ENCODE data around the gene CTNNA3.

The CTNNA3 gene

DNA sequence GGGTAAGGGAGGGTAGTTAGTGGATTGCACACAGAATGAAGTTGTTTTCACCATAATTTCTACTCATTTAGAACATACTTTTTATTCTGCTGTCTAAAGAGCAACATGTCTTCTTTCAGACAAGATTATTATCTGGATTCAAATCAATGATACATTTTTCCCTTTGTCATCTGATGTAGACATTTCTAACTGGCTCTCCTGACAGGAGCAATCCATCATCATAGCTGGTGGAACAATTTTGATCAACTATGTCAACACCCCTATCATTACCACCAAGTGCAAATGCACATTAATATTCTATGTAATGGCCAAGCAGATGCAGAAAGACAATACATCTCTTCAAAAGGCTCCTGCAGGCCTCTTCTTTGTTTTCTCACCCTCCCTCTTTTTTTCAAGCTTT lies 1443.0 kb downstream of the CTNNA3 start:
- ChIA-PET CTCF (no interaction called here), POLR2A (no interaction called here)
- Histone ChIP-seq H3K27ac (ENCODE audit: insufficient read depth in 1 of 2, low read depth in 1 of 2, low read length in 2 of 2, poor library complexity in 1 of 2, severe bottlenecking in 2 of 2) (no peak overlapping the region), H3K9me3 (ENCODE audit: control extremely low read depth in 1 of 5, control insufficient read depth in 4 of 5, insufficient read depth in 2 of 5, low read depth in 1 of 5, low read length in 4 of 5) (peaks cover 0 to 2% (median 0%) of the 10 kb centered on the region in 5 experiments), H3K4me1 (ENCODE audit: control extremely low read depth in 1 of 4, control insufficient read depth in 4 of 4, insufficient read depth in 4 of 4, low read length in 3 of 4) (no peaks in the 10 kb centered on the region), H3K36me3 (ENCODE audit: control insufficient read depth in 4 of 4, insufficient read depth in 4 of 4, low read length in 3 of 4) (no peaks in the 10 kb centered on the region), H3K27me3 (replicated peaks in 2 of 5; ENCODE audit: control insufficient read depth in 4 of 5, insufficient read depth in 5 of 5, low read length in 4 of 5) (no peaks in the 10 kb centered on the region), H3K4me3 (ENCODE audit: control insufficient read depth in 1 of 7, extremely low read depth in 1 of 7, insufficient read depth in 4 of 7, low read depth in 2 of 7, low read length in 6 of 7) (no peak overlapping the region)
- no peak for DNase-seq

DNA sequence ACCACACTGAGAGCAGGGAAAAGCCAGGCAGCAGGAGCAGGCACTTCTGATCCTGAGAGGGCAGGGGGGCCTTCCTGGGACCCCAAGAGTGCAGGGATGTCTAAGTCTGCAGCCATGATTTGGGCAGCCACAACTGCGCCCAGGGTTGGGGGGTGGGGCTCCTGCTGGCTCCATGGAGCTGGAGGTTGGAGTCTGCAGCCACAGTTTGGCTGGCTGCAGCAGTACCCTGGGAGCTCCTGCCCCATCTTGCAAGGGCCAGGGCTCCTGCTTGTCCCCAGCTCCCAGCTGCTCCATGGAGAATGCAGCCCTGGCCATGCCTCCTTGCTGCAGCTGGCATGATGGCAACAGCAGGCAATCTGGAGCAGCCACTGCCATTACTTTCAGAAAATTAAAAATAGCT lies 1449.8 kb downstream of the CTNNA3 start:
- Histone ChIP-seq H3K27me3 (replicated peaks in 2 of 5; ENCODE audit: control insufficient read depth in 4 of 5, insufficient read depth in 5 of 5, low read length in 4 of 5) (no peaks in the 10 kb centered on the region), H3K4me1 (ENCODE audit: control extremely low read depth in 1 of 4, control insufficient read depth in 4 of 4, insufficient read depth in 4 of 4, low read length in 3 of 4) (no peaks in the 10 kb centered on the region), H3K36me3 (ENCODE audit: control insufficient read depth in 4 of 4, insufficient read depth in 4 of 4, low read length in 3 of 4) (no peaks in the 10 kb centered on the region), H3K27ac (ENCODE audit: insufficient read depth in 1 of 2, low read depth in 1 of 2, low read length in 2 of 2, poor library complexity in 1 of 2, severe bottlenecking in 2 of 2) (no peak overlapping the region), H3K4me3 (ENCODE audit: control insufficient read depth in 1 of 7, extremely low read depth in 1 of 7, insufficient read depth in 4 of 7, low read depth in 2 of 7, low read length in 6 of 7) (no peak overlapping the region), H3K9me3 (ENCODE audit: control extremely low read depth in 1 of 5, control insufficient read depth in 4 of 5, insufficient read depth in 2 of 5, low read depth in 1 of 5, low read length in 4 of 5) (peaks cover 0 to 2% (median 0%) of the 10 kb centered on the region in 5 experiments)
- ChIA-PET POLR2A (no interaction called here), CTCF (no interaction called here)
- 100% methylated on average over 1 of the region's 1 CpG for WGBS (ENCODE audit: insufficient coverage)
- no peak for DNase-seq

DNA sequence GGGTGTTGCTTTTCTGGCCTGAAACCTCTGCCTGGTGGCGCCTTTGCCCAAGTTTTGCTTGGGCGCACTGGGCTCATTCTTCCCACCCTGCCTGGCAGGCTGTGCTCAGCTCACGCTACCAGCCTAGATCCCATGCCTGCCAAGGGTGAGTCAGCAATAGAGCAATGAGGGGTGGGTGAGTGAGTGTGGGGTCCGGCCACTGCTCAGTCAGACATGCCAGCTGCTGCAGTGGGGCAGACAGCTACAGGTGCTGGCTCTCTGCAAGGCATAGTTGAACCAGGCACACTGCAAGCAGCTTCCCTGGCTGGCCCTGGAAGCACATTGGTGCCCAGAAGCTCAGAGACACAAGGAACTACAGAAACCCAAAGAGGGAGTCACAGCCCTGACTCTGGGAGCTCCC lies 1451.0 kb downstream of the CTNNA3 start:
- Histone ChIP-seq H3K27me3 (replicated peaks in 2 of 5; ENCODE audit: control insufficient read depth in 4 of 5, insufficient read depth in 5 of 5, low read length in 4 of 5) (no peaks in the 10 kb centered on the region), H3K4me3 (ENCODE audit: control insufficient read depth in 1 of 7, extremely low read depth in 1 of 7, insufficient read depth in 4 of 7, low read depth in 2 of 7, low read length in 6 of 7) (no peak overlapping the region), H3K36me3 (ENCODE audit: control insufficient read depth in 4 of 4, insufficient read depth in 4 of 4, low read length in 3 of 4) (no peaks in the 10 kb centered on the region), H3K4me1 (ENCODE audit: control extremely low read depth in 1 of 4, control insufficient read depth in 4 of 4, insufficient read depth in 4 of 4, low read length in 3 of 4) (no peaks in the 10 kb centered on the region), H3K9me3 (ENCODE audit: control extremely low read depth in 1 of 5, control insufficient read depth in 4 of 5, insufficient read depth in 2 of 5, low read depth in 1 of 5, low read length in 4 of 5) (peaks cover 0 to 2% (median 0%) of the 10 kb centered on the region in 5 experiments), H3K27ac (ENCODE audit: insufficient read depth in 1 of 2, low read depth in 1 of 2, low read length in 2 of 2, poor library complexity in 1 of 2, severe bottlenecking in 2 of 2) (no peak overlapping the region)
- 94% methylated on average over 4 of the region's 4 CpGs for WGBS (ENCODE audit: insufficient coverage)
- CTCF ChIA-PET = no interaction called here
- POLR2A ChIA-PET = no interaction called here
- DNase-seq = no peak

DNA sequence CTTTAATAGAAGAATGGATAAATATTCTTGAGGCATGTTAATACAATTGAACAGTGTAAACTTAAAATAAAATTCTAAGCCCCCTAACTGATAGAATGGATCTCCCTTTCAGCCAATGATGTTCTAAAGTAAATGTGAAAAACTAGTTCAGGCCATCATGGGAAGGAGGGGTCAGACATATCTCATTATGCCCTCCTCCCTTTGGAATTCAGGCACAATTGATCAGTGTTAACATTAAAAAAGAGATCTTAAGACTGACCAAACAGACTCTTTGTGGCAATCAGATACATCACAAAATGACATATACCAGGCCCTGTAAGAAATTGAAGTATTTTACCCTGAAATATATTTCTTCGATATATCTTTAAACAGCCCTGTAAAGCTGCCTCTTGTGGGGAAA lies 1453.1 kb downstream of the CTNNA3 start:
- Histone ChIP-seq H3K4me1 (ENCODE audit: control extremely low read depth in 1 of 4, control insufficient read depth in 4 of 4, insufficient read depth in 4 of 4, low read length in 3 of 4) (no peaks in the 10 kb centered on the region), H3K4me3 (ENCODE audit: control insufficient read depth in 1 of 7, extremely low read depth in 1 of 7, insufficient read depth in 4 of 7, low read depth in 2 of 7, low read length in 6 of 7) (no peak overlapping the region), H3K36me3 (ENCODE audit: control insufficient read depth in 4 of 4, insufficient read depth in 4 of 4, low read length in 3 of 4) (no peaks in the 10 kb centered on the region), H3K27me3 (replicated peaks in 2 of 5; ENCODE audit: control insufficient read depth in 4 of 5, insufficient read depth in 5 of 5, low read length in 4 of 5) (no peaks in the 10 kb centered on the region), H3K9me3 (ENCODE audit: control extremely low read depth in 1 of 5, control insufficient read depth in 4 of 5, insufficient read depth in 2 of 5, low read depth in 1 of 5, low read length in 4 of 5) (no peaks in the 10 kb centered on the region), H3K27ac (ENCODE audit: insufficient read depth in 1 of 2, low read depth in 1 of 2, low read length in 2 of 2, poor library complexity in 1 of 2, severe bottlenecking in 2 of 2) (no peak overlapping the region)
- DNase-seq = no peak
- POLR2A ChIA-PET = no interaction called here
- 100% methylated on average over 1 of the region's 1 CpG for WGBS (ENCODE audit: insufficient coverage)
- CTCF ChIA-PET = no interaction called here

DNA sequence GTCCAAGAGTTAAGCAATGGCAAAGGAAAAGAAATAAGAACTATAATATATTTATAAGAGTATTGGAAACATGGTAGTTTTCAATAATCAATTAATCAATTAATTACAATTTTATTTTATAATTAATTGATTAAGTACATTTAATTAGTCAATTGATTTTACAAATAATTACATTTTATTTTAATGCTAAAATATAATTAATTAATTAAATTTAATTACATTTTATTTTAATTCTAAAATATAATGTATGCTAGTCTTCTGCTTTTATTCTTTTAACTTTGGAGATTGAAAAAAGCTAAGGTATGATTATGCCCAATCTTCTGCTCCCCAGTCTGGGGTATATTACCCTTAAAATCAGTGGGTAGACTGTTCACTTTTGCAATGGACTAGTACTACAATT lies 1456.9 kb downstream of the CTNNA3 start:
- CTCF ChIA-PET = no interaction called here
- no peaks in the 10 kb centered on the region for H3K27me3 ChIP-seq (replicated peaks in 2 of 5; ENCODE audit: control insufficient read depth in 4 of 5, insufficient read depth in 5 of 5, low read length in 4 of 5)
- no peaks in the 10 kb centered on the region for H3K36me3 ChIP-seq (ENCODE audit: control insufficient read depth in 4 of 4, insufficient read depth in 4 of 4, low read length in 3 of 4)
- no peak for DNase-seq
- no peaks in the 10 kb centered on the region for H3K4me1 ChIP-seq (ENCODE audit: control extremely low read depth in 1 of 4, control insufficient read depth in 4 of 4, insufficient read depth in 4 of 4, low read length in 3 of 4)
- H3K4me3 ChIP-seq (ENCODE audit: control insufficient read depth in 1 of 7, extremely low read depth in 1 of 7, insufficient read depth in 4 of 7, low read depth in 2 of 7, low read length in 6 of 7) = no peak overlapping the region
- POLR2A ChIA-PET = no interaction called here
- H3K9me3 ChIP-seq (ENCODE audit: control extremely low read depth in 1 of 5, control insufficient read depth in 4 of 5, insufficient read depth in 2 of 5, low read depth in 1 of 5, low read length in 4 of 5) = no peaks in the 10 kb centered on the region
- no peak overlapping the region for H3K27ac ChIP-seq (ENCODE audit: insufficient read depth in 1 of 2, low read depth in 1 of 2, low read length in 2 of 2, poor library complexity in 1 of 2, severe bottlenecking in 2 of 2)

DNA sequence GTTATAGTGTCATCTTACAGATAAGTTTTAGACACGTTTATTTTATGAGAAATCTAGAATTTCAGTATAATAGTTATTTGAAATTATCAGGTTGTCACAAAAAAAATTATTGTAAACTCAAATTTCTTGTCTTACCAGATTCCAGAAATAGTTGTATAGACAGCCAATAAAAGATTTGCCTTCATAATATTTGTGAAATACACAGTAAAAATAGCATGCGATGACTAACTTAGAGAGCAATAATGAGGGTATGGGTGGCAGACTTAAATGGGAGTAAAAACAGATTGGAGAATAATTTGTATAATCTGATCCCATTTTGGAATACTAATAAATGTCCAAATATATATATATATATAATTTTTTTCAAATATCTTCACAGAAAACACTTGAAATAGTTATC lies 1457.7 kb downstream of the CTNNA3 start:
- no peaks in the 10 kb centered on the region for H3K36me3 ChIP-seq (ENCODE audit: control insufficient read depth in 4 of 4, insufficient read depth in 4 of 4, low read length in 3 of 4)
- ChIA-PET POLR2A (no interaction called here), CTCF (no interaction called here)
- no peaks in the 10 kb centered on the region for H3K9me3 ChIP-seq (ENCODE audit: control extremely low read depth in 1 of 5, control insufficient read depth in 4 of 5, insufficient read depth in 2 of 5, low read depth in 1 of 5, low read length in 4 of 5)
- no peaks in the 10 kb centered on the region for H3K4me1 ChIP-seq (ENCODE audit: control extremely low read depth in 1 of 4, control insufficient read depth in 4 of 4, insufficient read depth in 4 of 4, low read length in 3 of 4)
- DNase-seq = no peak
- no peak overlapping the region for H3K27ac ChIP-seq (ENCODE audit: insufficient read depth in 1 of 2, low read depth in 1 of 2, low read length in 2 of 2, poor library complexity in 1 of 2, severe bottlenecking in 2 of 2)
- WGBS (ENCODE audit: insufficient coverage) = no CpG with 5 or more reads among the region's 2 CpGs
- no peaks in the 10 kb centered on the region for H3K27me3 ChIP-seq (replicated peaks in 2 of 5; ENCODE audit: control insufficient read depth in 4 of 5, insufficient read depth in 5 of 5, low read length in 4 of 5)
- no peak overlapping the region for H3K4me3 ChIP-seq (ENCODE audit: control insufficient read depth in 1 of 7, extremely low read depth in 1 of 7, insufficient read depth in 4 of 7, low read depth in 2 of 7, low read length in 6 of 7)

DNA sequence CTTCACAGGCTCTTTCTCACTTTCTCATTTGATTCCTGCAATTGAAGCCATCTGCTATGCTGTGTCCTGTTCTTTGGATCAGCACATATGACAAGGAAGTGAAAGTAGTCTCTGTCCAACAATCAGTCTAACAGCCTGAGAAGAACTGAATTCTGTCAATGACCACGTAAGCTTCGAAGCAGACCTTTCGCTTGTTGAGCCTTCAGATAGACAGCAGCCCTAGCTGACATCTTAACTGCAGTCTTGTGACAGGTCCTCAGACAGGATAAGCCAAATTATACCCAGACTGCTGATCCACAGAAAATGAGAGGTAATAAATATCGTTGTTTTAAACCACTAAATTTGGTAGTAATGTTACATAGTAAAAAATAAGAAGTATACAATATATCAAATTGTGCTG lies 1461.1 kb downstream of the CTNNA3 start:
- DNase-seq = no peak
- no peak overlapping the region for H3K27ac ChIP-seq (ENCODE audit: insufficient read depth in 1 of 2, low read depth in 1 of 2, low read length in 2 of 2, poor library complexity in 1 of 2, severe bottlenecking in 2 of 2)
- H3K4me1 ChIP-seq (ENCODE audit: control extremely low read depth in 1 of 4, control insufficient read depth in 4 of 4, insufficient read depth in 4 of 4, low read length in 3 of 4) = no peaks in the 10 kb centered on the region
- CTCF ChIA-PET = no interaction called here
- no peaks in the 10 kb centered on the region for H3K27me3 ChIP-seq (replicated peaks in 2 of 5; ENCODE audit: control insufficient read depth in 4 of 5, insufficient read depth in 5 of 5, low read length in 4 of 5)
- WGBS (ENCODE audit: insufficient coverage) = 100% methylated on average over 3 of the region's 4 CpGs
- H3K4me3 ChIP-seq (ENCODE audit: control insufficient read depth in 1 of 7, extremely low read depth in 1 of 7, insufficient read depth in 4 of 7, low read depth in 2 of 7, low read length in 6 of 7) = no peak overlapping the region
- peaks cover 0 to 7% (median 0%) of the 10 kb centered on the region in 5 experiments for H3K9me3 ChIP-seq (ENCODE audit: control extremely low read depth in 1 of 5, control insufficient read depth in 4 of 5, insufficient read depth in 2 of 5, low read depth in 1 of 5, low read length in 4 of 5)
- POLR2A ChIA-PET = no interaction called here
- H3K36me3 ChIP-seq (ENCODE audit: control insufficient read depth in 4 of 4, insufficient read depth in 4 of 4, low read length in 3 of 4) = no peaks in the 10 kb centered on the region

DNA sequence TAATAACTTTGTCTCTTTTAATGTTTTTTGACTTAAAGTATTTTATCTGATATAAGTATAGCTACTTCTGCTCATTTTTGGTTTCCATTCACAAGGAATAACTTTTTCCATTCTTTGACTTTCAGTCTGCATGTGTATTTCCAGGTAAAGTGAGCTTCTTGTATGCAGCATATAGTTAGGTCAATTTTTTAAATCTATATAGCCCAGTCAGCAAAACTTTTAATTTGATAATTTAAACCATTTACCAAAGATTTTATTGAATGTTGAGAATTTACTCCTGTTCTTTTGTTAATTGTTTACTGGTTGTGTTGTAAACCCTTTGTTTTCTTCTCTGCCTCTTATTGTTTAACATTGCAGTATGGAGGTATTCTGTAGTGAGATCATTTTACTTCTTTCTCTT lies 1467.1 kb downstream of the CTNNA3 start:
- no peak for DNase-seq

More for the DNA sequence above, 1467.1 kb downstream of the CTNNA3 start:
- POLR2A ChIA-PET = no interaction called here
- no peaks in the 10 kb centered on the region for H3K4me1 ChIP-seq (ENCODE audit: control extremely low read depth in 1 of 4, control insufficient read depth in 4 of 4, insufficient read depth in 4 of 4, low read length in 3 of 4)
- CTCF ChIA-PET = no interaction called here
- H3K36me3 ChIP-seq (ENCODE audit: control insufficient read depth in 4 of 4, insufficient read depth in 4 of 4, low read length in 3 of 4) = no peaks in the 10 kb centered on the region
- H3K4me3 ChIP-seq (ENCODE audit: control insufficient read depth in 1 of 7, extremely low read depth in 1 of 7, insufficient read depth in 4 of 7, low read depth in 2 of 7, low read length in 6 of 7) = no peak overlapping the region
- peaks cover 0 to 9% (median 1%) of the 10 kb centered on the region in 5 experiments for H3K9me3 ChIP-seq (ENCODE audit: control extremely low read depth in 1 of 5, control insufficient read depth in 4 of 5, insufficient read depth in 2 of 5, low read depth in 1 of 5, low read length in 4 of 5)
- H3K27me3 ChIP-seq (replicated peaks in 2 of 5; ENCODE audit: control insufficient read depth in 4 of 5, insufficient read depth in 5 of 5, low read length in 4 of 5) = no peaks in the 10 kb centered on the region
- no peak overlapping the region for H3K27ac ChIP-seq (ENCODE audit: insufficient read depth in 1 of 2, low read depth in 1 of 2, low read length in 2 of 2, poor library complexity in 1 of 2, severe bottlenecking in 2 of 2)
